Aorta (tissue), 5 donors: ENCODE data around the gene FGF22. TPM values are rescaled to one million over a fixed set of nuclear protein-coding genes. Genes with fewer than 3 reads are reported as not detected.
"Not testable (repeated sequence)": the region's sequence is repeated elsewhere in the genome, so short reads cannot be mapped to it uniquely, and the experiment has no call there.

Source experiments
- ATAC-seq: fragments of 200-7000 bp; cut with Tn5 transposase; one replicate; pipeline ENCODE4 v1.9.1; 2022; ENCODE audit warnings: moderate library complexity; ENCODE audit not compliant: low FRiP score
- DNase-seq, 2 donors: peaks; one replicate each; pipeline ENCODE4 v3.0.0-alpha.2; 2020
- H3K27ac ChIP-seq, 2 donors: one replicate each; pipeline ENCODE4 v1.5.1; 2013; ENCODE audit warnings: low read length in 2 of 2, mild to moderate bottlenecking in 2 of 2, moderate library complexity in 2 of 2, control low read depth in 1 of 2, inconsistent platforms in 1 of 2, low read depth in 1 of 2
- H3K27me3 ChIP-seq, 2 donors: one replicate each; pipeline ENCODE4 v1.6.1; 2013; ENCODE audit warnings: control low read depth in 1 of 2, low read length in 1 of 2, mild to moderate bottlenecking in 1 of 2, moderate library complexity in 1 of 2; ENCODE audit not compliant: insufficient read depth in 2 of 2, control insufficient read depth in 1 of 2
- H3K36me3 ChIP-seq, 2 donors: one replicate each; pipeline ENCODE4 v1.6.1; 2013; ENCODE audit warnings: control low read depth in 1 of 2, low read length in 1 of 2, mild to moderate bottlenecking in 1 of 2; ENCODE audit not compliant: insufficient read depth in 2 of 2, control insufficient read depth in 1 of 2
- H3K4me1 ChIP-seq, 2 donors: one replicate each; pipeline ENCODE4 v1.6.1; 2013; ENCODE audit warnings: low read length in 2 of 2, control low read depth in 1 of 2, mild to moderate bottlenecking in 1 of 2, moderate library complexity in 1 of 2; ENCODE audit not compliant: insufficient read depth in 2 of 2, control insufficient read depth in 1 of 2
- H3K4me3 ChIP-seq, 2 donors: one replicate each; pipeline ENCODE4 v1.5.1; 2013; ENCODE audit warnings: low read length in 2 of 2, control low read depth in 1 of 2, mild to moderate bottlenecking in 1 of 2
- H3K9me3 ChIP-seq: one replicate; pipeline ENCODE4 v1.6.1; 2013; ENCODE audit warnings: mild to moderate bottlenecking, low read length; ENCODE audit not compliant: control insufficient read depth
- WGBS, 2 donors: extraction: QIAGEN DNeasy Blood & Tissue Kit; methylation state at CpG; one replicate each; pipeline ENCODE4 v1.1.7; 2013; 5-methylcytosine and 5-hydroxymethylcytosine counted together
- intact Hi-C, 2 donors: fragments of 100-400 bp; cut with DNase I; formaldehyde crosslinking; loops; one replicate each; pipeline versions ENCODE4 v1.14.2 to v1.15.0; 2022
- polyA plus RNA-seq, 2 donors: library from polyadenylated mRNA; stranded (reverse); fragments of 200-250 nt; gene quantifications; one replicate each; pipeline ENCODE4 v1.2.3, GENCODE V29; 2013
- total RNA-seq, 2 donors: library from RNA; stranded (reverse); fragmentation: NEBNext Ultra II Directional; extraction: Animal tissue kit (Norgen Biotek cat#: 25700); gene quantifications; one replicate each; pipeline ENCODE4 v1.2.1, GENCODE V29; 2021
- donor health status: healthy with polysubstance abuse.
- donor health status: Bipolar disorder and iron deficiency.
- donor health status: DM: no; HTN: no; CAD: no.
- donor health status: DM: no; HTN: no; CAD: no.
- donor health status: DM: yes; HTN: yes; CAD: no.

The FGF22 gene
- total and polyA plus RNA-seq, 4 donors = 0.36 to 4.8 (median 0.54) TPM

GRCh38 chr19:666985-667573, 27.4 kb downstream of the FGF22 start:
- not testable (repeated sequence) for H3K27ac ChIP-seq, H3K4me3 ChIP-seq, H3K4me1 ChIP-seq, H3K36me3 ChIP-seq, H3K27me3 ChIP-seq, H3K9me3 ChIP-seq, DNase-seq, ATAC-seq
- intact Hi-C loops = loop anchor here (5.0 to 10.0 kb wide), 2 partner anchors 255 to 258 kb away; partner anchors contain the start of gene ARID3A (in 1 of the 2)
- WGBS, 2 donors = 92 to 94% methylated on average over 28 to 38 of the region's 38 CpGs

GRCh38 chr19:668675-669434, 29.2 kb downstream of the FGF22 start:
- H3K4me1 ChIP-seq, DNase-seq, ATAC-seq, H3K4me3 ChIP-seq, H3K27me3 ChIP-seq, H3K36me3 ChIP-seq, H3K9me3 ChIP-seq, H3K27ac ChIP-seq: not testable (repeated sequence)
- intact Hi-C loops = loop anchor here (5.0 to 10.0 kb wide), 2 partner anchors 253 to 256 kb away; partner anchors contain the start of gene ARID3A (in 1 of the 2)
- 38 to 40% methylated on average over 12 of the region's 12 CpGs for WGBS, 2 donors

DNA sequence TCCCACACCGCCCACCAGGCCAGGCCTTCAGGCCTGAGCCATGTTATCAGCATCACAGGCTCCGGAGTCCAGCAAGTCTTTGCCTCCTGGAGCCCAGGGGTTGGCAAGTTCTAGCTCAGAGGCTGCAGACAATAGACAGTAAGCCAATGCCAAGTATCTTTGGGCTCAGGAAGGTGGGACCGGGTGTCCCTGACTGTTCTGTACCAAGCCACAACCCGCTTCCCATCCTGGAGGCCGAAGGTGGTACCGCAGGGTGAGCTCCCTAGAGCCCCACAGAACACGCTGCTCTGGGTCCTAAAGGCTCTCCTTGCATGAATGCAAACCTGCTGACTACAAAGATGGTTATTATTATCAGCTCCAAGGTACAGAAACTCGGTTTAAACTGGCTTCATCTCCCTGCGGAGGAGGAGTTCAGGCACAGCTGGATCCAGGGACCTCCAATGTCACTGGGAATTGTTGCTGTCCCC, 31.0 kb downstream of the FGF22 start:
- Histone ChIP-seq H3K36me3 (no peaks in the 10 kb centered on the region), H3K27ac (no peak overlapping the region), H3K27me3 (no peaks in the 10 kb centered on the region), H3K4me1 (no peaks in the 10 kb centered on the region), H3K4me3 (no peak overlapping the region), H3K9me3 (no peaks in the 10 kb centered on the region)
- no peak for DNase-seq
- intact Hi-C loops = no loop called here
- 85 to 87% methylated on average over 9 of the region's 9 CpGs for WGBS, 2 donors
- no peak for ATAC-seq

GRCh38 chr19:674282-675151, 34.8 kb downstream of the FGF22 start:
- 85 to 86% methylated on average over 38 of the region's 38 CpGs for WGBS, 2 donors
- Histone ChIP-seq H3K27me3 (no peaks in the 10 kb centered on the region), H3K4me3 (no peak overlapping the region), H3K27ac (no peak overlapping the region), H3K36me3 (no peaks in the 10 kb centered on the region), H3K4me1 (no peaks in the 10 kb centered on the region), H3K9me3 (no peaks in the 10 kb centered on the region)
- intact Hi-C loops = loop anchor here in 1 of 2 donors (5.0 kb wide), 1 partner anchor 123 kb away; the partner anchor contains the start of gene PTBP1
- no peak for DNase-seq
- ATAC-seq = no peak

GRCh38 chr19:676007-676338, 36.3 kb downstream of the FGF22 start:
- intact Hi-C loops = loop anchor here in 1 of 2 donors (5.0 kb wide), 1 partner anchor 121 kb away; the partner anchor contains the start of gene PTBP1
- 5 to 7% methylated on average over 23 to 31 of the region's 31 CpGs for WGBS, 2 donors
- DNase-seq (no peak), ATAC-seq (no peak)
- H3K36me3 ChIP-seq = no peaks in the 10 kb centered on the region
- H3K4me3 ChIP-seq = peak overlapping the region; percentile 70 to 73
- H3K4me1 ChIP-seq = no peaks in the 10 kb centered on the region
- H3K27ac ChIP-seq = no peak overlapping the region
- no peaks in the 10 kb centered on the region for H3K27me3 ChIP-seq
- no peaks in the 10 kb centered on the region for H3K9me3 ChIP-seq

GRCh38 chr19:676339-677105, 36.8 kb downstream of the FGF22 start, which contains the start of gene FSTL3:
FSTL3 (plus strand) TSS chr19:676392; CDS start chr19:676424, 32 bp downstream.
- Histone ChIP-seq H3K4me3 (peak within 1 kb of the TSS; percentile 70 to 73), H3K4me1 (no peaks in the 10 kb centered on the region), H3K27me3 (no peaks in the 10 kb centered on the region), H3K36me3 (no peaks in the 10 kb centered on the region), H3K9me3 (no peaks in the 10 kb centered on the region), H3K27ac (peak within 1 kb of the TSS; percentile 62 to 84)
- whole genome bisulfite sequencing, 2 donors = 0 to 1% methylated on average over 42 to 63 of the region's 63 CpGs
- DNase-seq (peak in 1 of 2 donors; percentile 87), ATAC-seq (no peak)
- intact Hi-C loops = loop anchor here in 1 of 2 donors (5.0 kb wide), 1 partner anchor 121 kb away; the partner anchor contains the start of gene PTBP1

- ATAC-seq (peak; percentile 42), DNase-seq (peak; percentile 91 to 95)
- Histone ChIP-seq H3K36me3 (no peaks in the 10 kb centered on the region), H3K4me3 (peak overlapping the region; percentile 70 to 73), H3K27ac (peak overlapping the region; percentile 7 to 81), H3K27me3 (no peaks in the 10 kb centered on the region), H3K4me1 (no peaks in the 10 kb centered on the region), H3K9me3 (no peaks in the 10 kb centered on the region)
- 0 to 1% methylated on average over 12 to 15 of the region's 15 CpGs for WGBS, 2 donors
- intact Hi-C loops = loop anchor here in 1 of 2 donors (5.0 kb wide), 1 partner anchor 120 kb away; the partner anchor contains the start of gene PTBP1
These were observed 37.5 kb downstream of the FGF22 start for GRCh38 chr19:677201-677600.
